ENCODE measurements around the gene FCRLB.
"Not testable (repeated sequence)": the region's sequence is repeated elsewhere in the genome, so short reads cannot be mapped to it uniquely, and the experiment has no call there.

Gene FCRLB

GRCh38 chr1:161740921-161741320 is 19.6 kb downstream of the FCRLB start:
- DNase-seq, result peak in 3 of 4 experiments; percentile 24 to 57 (median 53)

GRCh38 chr1:161743231-161743630 is 21.9 kb downstream of the FCRLB start:
- DNase-seq, result no peak

GRCh38 chr1:161747801-161748200 is 26.5 kb downstream of the FCRLB start:
- DNase-seq, result peak; percentile 31 to 77 (median 64)

- peak; percentile 92 to 97 (median 97) for DNase-seq
Measured at GRCh38 chr1:161749509-161750407, 28.4 kb downstream of the FCRLB start, which contains the start of gene DUSP12. Gene DUSP12, plus strand, starts transcription at chr1:161749786. Its CDS starts 16 bp downstream, at chr1:161749802.

- DNase-seq, result peak in 2 of 4 experiments; percentile 26 to 35
Measured at GRCh38 chr1:161763522-161764098, 42.3 kb downstream of the FCRLB start.

GRCh38 chr1:161766102-161766981 is 45.0 kb downstream of the FCRLB start, which contains the start of gene ATF6:
Gene ATF6, plus strand, starts transcription at chr1:161766320. Its CDS starts 41 bp downstream, at chr1:161766361.
- peak; percentile 94 to 97 (median 96) for DNase-seq

- DNase-seq, result no peak
Measured at GRCh38 chr1:161768461-161768860, 47.1 kb downstream of the FCRLB start.

GRCh38 chr1:161768986-161769672 is 47.8 kb downstream of the FCRLB start:
- no peak for DNase-seq

GRCh38 chr1:161769673-161770045 is 48.3 kb downstream of the FCRLB start:
- not testable (repeated sequence) for DNase-seq

- DNase-seq, result no peak
Measured at GRCh38 chr1:161770250-161770649, 48.9 kb downstream of the FCRLB start.

GRCh38 chr1:161771161-161771560 is 49.8 kb downstream of the FCRLB start:
- no peak for DNase-seq

GRCh38 chr1:161771973-161772372 is 50.6 kb downstream of the FCRLB start:
- DNase-seq, result no peak

GRCh38 chr1:161772397-161772796 is 51.1 kb downstream of the FCRLB start:
- DNase-seq, result peak; percentile 45 to 87 (median 69)

- no peak for DNase-seq
Measured at GRCh38 chr1:161773791-161774190, 52.4 kb downstream of the FCRLB start.

- DNase-seq, result no peak
Measured at GRCh38 chr1:161777261-161777660, 55.9 kb downstream of the FCRLB start.

Data from suppressor macrophage (primary cell).